ENCODE data around the gene RASL10A.
"Not testable (repeated sequence)": the region's sequence is repeated elsewhere in the genome, so short reads cannot be mapped to it uniquely, and the experiment has no call there.

The RASL10A gene

GRCh38 chr22:29315286-29316140 is at the start of gene RASL10A:
RASL10A (minus strand) TSS chr22:29315697; CDS start chr22:29315246, 451 bp downstream.
- DNase-seq, result no peak

- DNase-seq, result no peak
Measured at GRCh38 chr22:29359469-29359868, 44.0 kb upstream of the RASL10A start.

- not testable (repeated sequence) for DNase-seq
Measured at GRCh38 chr22:29357193-29357890, 41.8 kb upstream of the RASL10A start.

GRCh38 chr22:29353860-29354259 is 38.4 kb upstream of the RASL10A start:
- DNase-seq, result no peak

- no peak for DNase-seq
Measured at GRCh38 chr22:29353286-29353685, 37.8 kb upstream of the RASL10A start.

GRCh38 chr22:29352778-29353177 is 37.3 kb upstream of the RASL10A start:
- no peak for DNase-seq

- no peak for DNase-seq
Measured at GRCh38 chr22:29351891-29352290, 36.4 kb upstream of the RASL10A start.

GRCh38 chr22:29351042-29351441 is 35.5 kb upstream of the RASL10A start:
- DNase-seq, result no peak

GRCh38 chr22:29348956-29349355 is 33.5 kb upstream of the RASL10A start:
- no peak for DNase-seq

- no peak for DNase-seq
Measured at GRCh38 chr22:29348041-29348440, 32.5 kb upstream of the RASL10A start.

GRCh38 chr22:29346659-29347058 is 31.2 kb upstream of the RASL10A start:
- DNase-seq, result no peak

- DNase-seq, result no peak
Measured at GRCh38 chr22:29345932-29346331, 30.4 kb upstream of the RASL10A start.

GRCh38 chr22:29344889-29345288 is 29.4 kb upstream of the RASL10A start:
- DNase-seq, result not testable (repeated sequence)

- DNase-seq, result no peak
Measured at GRCh38 chr22:29344137-29344536, 28.6 kb upstream of the RASL10A start.

GRCh38 chr22:29343313-29343805 is 27.9 kb upstream of the RASL10A start:
- DNase-seq, result no peak

- no peak for DNase-seq
Measured at GRCh38 chr22:29342577-29343312, 27.2 kb upstream of the RASL10A start.

GRCh38 chr22:29342177-29342576 is 26.7 kb upstream of the RASL10A start:
- no peak for DNase-seq

GRCh38 chr22:29341849-29342127 is 26.3 kb upstream of the RASL10A start:
- no peak for DNase-seq

- no peak for DNase-seq
Measured at GRCh38 chr22:29341056-29341848, 25.8 kb upstream of the RASL10A start.

GRCh38 chr22:29340566-29340965 is 25.1 kb upstream of the RASL10A start:
- no peak for DNase-seq

GRCh38 chr22:29339381-29340235 is 24.1 kb upstream of the RASL10A start:
- DNase-seq, result no peak

- no peak for DNase-seq
Measured at GRCh38 chr22:29338398-29338797, 22.9 kb upstream of the RASL10A start.

Measured in stimulated activated CD4-positive, alpha-beta T cell treated with anti-CD3 and anti-CD28 coated beads, Interleukin-2, amount 100 ng/mL, for 48 hours (primary cell).